Hepatocyte (in vitro differentiated cells): ENCODE results near the gene PCDHA7. TPM values are rescaled to one million over a fixed set of nuclear protein-coding genes. Genes with fewer than 3 reads are reported as not detected.
"Not testable (repeated sequence)": the region's sequence is repeated elsewhere in the genome, so short reads cannot be mapped to it uniquely, and the experiment has no call there.

ENCODE experiments used
- DNase-seq: peaks from one replicate; pipeline ENCODE4 v3.0.0-alpha.2; 2016; ENCODE audit warnings: low spot score
- H2AFZ ChIP-seq: fragments of 200-600 bp; sonication (generic); 2 replicates; pipeline ENCODE4 v1.6.0; 2016; ENCODE audit warnings: antibody characterized with exemption, mild to moderate bottlenecking
- H3K27ac ChIP-seq: fragments of 200-600 bp; sonication (generic); 2 replicates; pipeline ENCODE4 v1.5.1; 2016; ENCODE audit warnings: mild to moderate bottlenecking
- H3K27me3 ChIP-seq: fragments of 200-600 bp; sonication (generic); 2 replicates; pipeline ENCODE4 v1.6.1; 2016
- H3K36me3 ChIP-seq: fragments of 200-600 bp; sonication (generic); replicated peaks from 2 replicates; pipeline ENCODE4 v1.5.1; 2016; ENCODE audit warnings: low read depth; ENCODE audit not compliant: insufficient read depth
- H3K4me1 ChIP-seq: fragments of 200-600 bp; sonication (generic); 2 replicates; pipeline ENCODE4 v1.5.1; 2016; ENCODE audit warnings: mild to moderate bottlenecking, moderate library complexity; ENCODE audit not compliant: insufficient read depth
- H3K4me2 ChIP-seq: fragments of 200-600 bp; sonication (generic); 2 replicates; pipeline ENCODE4 v1.6.0; 2016
- H3K4me3 ChIP-seq: fragments of 200-600 bp; sonication (generic); 2 replicates; pipeline ENCODE4 v1.5.1; 2016; ENCODE audit warnings: mild to moderate bottlenecking
- H3K79me2 ChIP-seq: fragments of 200-600 bp; sonication (generic); 2 replicates; pipeline ENCODE4 v1.6.0; 2017; ENCODE audit warnings: mild to moderate bottlenecking
- H3K9me2 ChIP-seq: fragments of 200-600 bp; sonication (generic); replicated peaks from 2 replicates; pipeline ENCODE4 v1.6.0; 2017; ENCODE audit warnings: mild to moderate bottlenecking; ENCODE audit not compliant: insufficient read depth
- H3K9me3 ChIP-seq: fragments of 200-600 bp; sonication (generic); 2 replicates; pipeline ENCODE4 v1.5.1; 2016; ENCODE audit warnings: low read depth, mild to moderate bottlenecking
- H4K20me1 ChIP-seq: fragments of 200-600 bp; sonication (generic); 2 replicates; pipeline ENCODE4 v1.6.0; 2016; ENCODE audit warnings: mild to moderate bottlenecking; ENCODE audit not compliant: insufficient read depth, poor library complexity, severe bottlenecking
- CTCF ChIP-seq: fragments of 200-600 bp; sonication (generic); IDR thresholded peaks from 2 replicates; pipeline ENCODE4 v1.5.1; 2016; ENCODE audit warnings: antibody characterized with exemption, mild to moderate bottlenecking; ENCODE audit not compliant: poor library complexity
- EZH2 ChIP-seq: fragments of 200-600 bp; sonication (generic); IDR thresholded peaks from 2 replicates; pipeline ENCODE4 v1.6.1; 2016; ENCODE audit warnings: antibody characterized with exemption, mild to moderate bottlenecking, borderline replicate concordance
- EZH2phosphoT487 ChIP-seq: fragments of 200-600 bp; sonication (generic); IDR thresholded peaks from one replicate; pipeline ENCODE4 v1.6.1; 2018; ENCODE audit warnings: antibody characterized with exemption, mild to moderate bottlenecking, low read depth, moderate library complexity; ENCODE audit not compliant: unreplicated experiment, severe bottlenecking
- WGBS: methylation state at CpG from one replicate; pipeline ENCODE4 v1.1.6; 2016; ENCODE audit warnings: low lambda C conversion rate; ENCODE audit errors: missing lambda C conversion rate; 5-methylcytosine and 5-hydroxymethylcytosine counted together
- polyA plus RNA-seq: library from polyadenylated mRNA; unstranded; fragments of >200 nt; fragmentation: Nextera tagmentation; extraction: Ambion mirVana; gene quantifications from 2 replicates; pipeline ENCODE4 v1.2.1, GENCODE V29; 2016
- total RNA-seq: library from RNA; depleted of rRNA; stranded (reverse); fragments of >200 nt; gene quantifications from 2 replicates; pipeline ENCODE4 v1.2.3, GENCODE V29; 2014

Gene PCDHA7
- total and polyA plus RNA-seq, 2 experiments from 2014 or later: 0.11 to 1.7 TPM

GRCh38 chr5:140849831-140850634 is 16.0 kb downstream of the PCDHA7 start:
- not testable (repeated sequence) for H3K27me3 ChIP-seq, H3K9me3 ChIP-seq, H3K79me2 ChIP-seq, H3K36me3 ChIP-seq, H3K9me2 ChIP-seq, H3K4me2 ChIP-seq, DNase-seq, H3K4me1 ChIP-seq, H4K20me1 ChIP-seq, H3K4me3 ChIP-seq, H3K27ac ChIP-seq, H2AFZ ChIP-seq
- WGBS: over 99% methylated on average over 95 of the region's 101 CpGs

- peak within 1 kb of the TSS; percentile 41 for H3K4me2 ChIP-seq
- no peak for TF ChIP-seq EZH2phosphoT487
- peak; percentile 60 for TF ChIP-seq CTCF
- H3K9me2 ChIP-seq: no peaks in the 10 kb centered on the region
- H3K79me2 ChIP-seq: no peaks in the 10 kb centered on the region
- H3K9me3 ChIP-seq: peaks cover 7% of the 10 kb centered on the region
- peak within 1 kb of the TSS; percentile 56 for H2AFZ ChIP-seq
- DNase-seq: peak; percentile 72
- no peaks in the 10 kb centered on the region for H3K27me3 ChIP-seq
- peak within 1 kb of the TSS; percentile 64 for H3K27ac ChIP-seq
- H3K4me3 ChIP-seq: peak within 1 kb of the TSS; percentile 4
- H4K20me1 ChIP-seq: no peaks in the 10 kb centered on the region
- no peaks in the 10 kb centered on the region for H3K36me3 ChIP-seq
- WGBS: 24% methylated on average over 44 of the region's 44 CpGs
- no peaks in the 10 kb centered on the region for H3K4me1 ChIP-seq
These were observed 22.0 kb downstream of the PCDHA7 start, which contains the start of gene PCDHA10 for GRCh38 chr5:140855772-140856674. TSS of gene PCDHA10 (plus strand) at chr5:140855897. CDS start at chr5:140856049, 152 bp downstream.

DNA sequence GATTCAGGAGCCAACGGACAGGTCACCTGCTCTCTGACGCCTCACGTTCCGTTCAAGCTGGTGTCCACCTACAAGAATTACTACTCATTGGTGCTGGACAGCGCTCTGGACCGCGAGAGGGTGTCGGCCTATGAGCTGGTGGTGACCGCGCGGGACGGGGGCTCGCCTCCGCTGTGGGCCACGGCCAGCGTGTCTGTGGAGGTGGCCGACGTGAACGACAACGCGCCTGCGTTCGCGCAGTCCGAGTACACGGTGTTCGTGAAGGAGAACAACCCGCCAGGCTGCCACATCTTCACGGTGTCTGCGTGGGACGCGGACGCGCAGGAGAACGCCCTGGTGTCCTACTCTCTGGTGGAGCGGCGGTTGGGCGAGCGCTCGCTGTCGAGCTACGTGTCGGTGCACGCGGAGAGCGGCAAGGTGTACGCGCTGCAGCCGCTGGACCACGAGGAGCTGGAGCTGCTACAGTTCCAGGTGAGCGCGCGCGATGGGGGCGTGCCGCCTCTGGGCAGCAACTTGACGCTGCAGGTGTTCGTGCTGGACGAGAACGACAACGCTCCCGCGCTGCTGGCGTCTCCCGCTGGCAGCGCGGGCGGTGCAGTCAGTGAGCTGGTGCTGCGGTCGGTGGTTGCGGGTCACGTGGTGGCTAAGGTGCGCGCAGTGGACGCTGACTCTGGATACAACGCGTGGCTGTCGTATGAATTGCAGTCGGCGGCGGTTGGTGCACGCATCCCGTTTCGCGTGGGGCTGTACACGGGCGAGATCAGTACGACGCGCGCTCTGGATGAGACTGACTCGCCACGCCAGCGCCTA is 23.3 kb downstream of the PCDHA7 start:
- WGBS: over 99% methylated on average over 87 of the region's 94 CpGs
- Histone ChIP-seq H3K27ac (no peak overlapping the region), H3K4me3 (no peak overlapping the region), H3K4me1 (no peaks in the 10 kb centered on the region), H3K9me3 (peaks cover 11% of the 10 kb centered on the region), H2AFZ (no peak overlapping the region), H3K9me2 (no peaks in the 10 kb centered on the region), H3K36me3 (no peaks in the 10 kb centered on the region), H3K79me2 (no peaks in the 10 kb centered on the region), H3K27me3 (no peaks in the 10 kb centered on the region), H4K20me1 (no peaks in the 10 kb centered on the region), H3K4me2 (no peak overlapping the region)
- no peak for DNase-seq
- no peak for TF ChIP-seq EZH2

DNA sequence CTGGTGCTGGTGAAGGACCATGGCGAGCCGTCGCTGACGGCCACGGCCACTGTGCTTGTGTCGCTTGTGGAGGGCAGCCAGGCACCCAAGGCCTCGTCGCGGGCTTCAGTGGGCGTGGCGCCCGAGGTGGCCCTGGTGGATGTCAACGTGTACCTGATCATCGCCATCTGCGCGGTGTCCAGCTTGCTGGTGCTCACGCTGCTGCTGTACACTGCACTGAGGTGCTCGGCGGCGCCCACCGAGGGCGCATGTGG is 23.8 kb downstream of the PCDHA7 start:
- Histone ChIP-seq H3K4me1 (no peaks in the 10 kb centered on the region), H3K36me3 (no peaks in the 10 kb centered on the region), H3K27me3 (no peaks in the 10 kb centered on the region), H3K9me3 (peaks cover 11% of the 10 kb centered on the region), H3K27ac (no peak overlapping the region), H4K20me1 (no peaks in the 10 kb centered on the region), H3K79me2 (no peaks in the 10 kb centered on the region), H3K4me2 (no peak overlapping the region), H3K9me2 (no peaks in the 10 kb centered on the region), H2AFZ (no peak overlapping the region), H3K4me3 (no peak overlapping the region)
- TF ChIP-seq EZH2phosphoT487: no peak
- TF ChIP-seq EZH2: no peak
- no peak for TF ChIP-seq CTCF
- DNase-seq: no peak
- WGBS: 98% methylated on average over 20 of the region's 22 CpGs
